ENCODE data around the gene IQCB1. TPM values are rescaled to one million over a fixed set of nuclear protein-coding genes. Genes with fewer than 3 reads are reported as not detected.

IQCB1 gene
- total RNA-seq, 2 experiments from 2014 or later, result 35.3 to 39.1 TPM

DNA sequence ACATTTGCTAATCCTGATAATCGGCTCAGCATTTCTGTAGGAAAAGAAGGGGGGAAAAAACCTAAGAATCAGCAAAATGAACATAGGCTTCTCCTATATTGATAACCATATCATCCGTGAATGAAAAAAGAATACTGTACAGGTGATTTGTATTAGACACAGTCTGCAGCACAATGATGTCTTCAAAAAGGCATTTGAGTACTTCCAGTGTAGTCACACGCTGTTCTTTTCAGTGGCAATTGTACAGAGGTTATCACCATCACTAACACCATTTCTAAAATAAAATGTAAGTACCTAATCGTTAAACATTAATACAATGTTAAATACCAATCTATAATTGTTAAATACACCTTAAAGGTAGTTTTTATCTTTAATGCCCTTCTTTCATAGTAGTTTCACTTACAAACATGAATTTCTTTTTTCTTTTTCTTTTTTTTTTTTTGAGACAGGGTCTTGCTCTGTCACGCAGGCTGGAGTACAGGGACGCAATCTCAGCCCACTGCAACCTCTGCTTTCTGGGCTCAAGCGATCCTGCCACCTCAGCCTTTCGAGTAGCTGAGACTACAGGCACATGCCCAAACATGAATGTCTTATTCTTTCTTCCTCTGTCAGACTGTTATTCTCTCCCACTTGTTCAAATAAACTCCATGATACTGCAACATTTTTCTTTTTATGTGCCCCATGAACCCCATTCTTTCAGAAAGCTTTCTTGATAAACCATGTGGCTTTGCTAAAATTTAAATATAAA, 103.7 kb downstream of the IQCB1 start:
- DNase-seq, result no peak
- H3K27ac Mint-ChIP-seq, result no peak overlapping the region
- ChIA-PET POLR2A (no interaction called here), CTCF (no interaction called here)
- no peaks in the 10 kb centered on the region for H3K27me3 Mint-ChIP-seq
- H3K36me3 Mint-ChIP-seq (ENCODE audit: low read depth), result peaks cover 25% of the 10 kb centered on the region
- H3K9me3 Mint-ChIP-seq, result no peaks in the 10 kb centered on the region
- H3K4me3 Mint-ChIP-seq, result no peak overlapping the region
- H3K4me1 Mint-ChIP-seq, result peaks cover 17% of the 10 kb centered on the region

DNA sequence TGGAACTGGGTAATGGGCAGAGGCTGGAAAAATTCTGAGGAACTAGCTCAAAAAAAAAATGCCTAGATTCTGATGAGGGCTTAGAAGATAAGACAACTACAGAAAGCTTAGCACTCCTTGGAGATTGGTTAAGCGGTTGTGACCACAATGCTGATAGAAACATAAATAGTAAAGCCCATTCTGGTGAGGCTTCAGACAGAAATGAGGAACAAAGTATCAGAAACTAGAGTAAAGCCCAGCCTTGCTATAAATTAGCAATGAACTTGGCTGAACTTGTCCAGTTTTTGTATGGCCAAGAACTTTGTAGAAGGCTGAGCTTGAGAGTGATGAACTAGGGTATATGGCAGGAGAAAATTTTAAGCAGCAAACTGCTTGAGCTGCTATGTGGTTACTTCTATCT, 110.7 kb downstream of the IQCB1 start:
- Mint-ChIP-seq H3K27me3 (no peaks in the 10 kb centered on the region), H3K4me1 (peaks cover 6% of the 10 kb centered on the region), H3K36me3 (ENCODE audit: low read depth) (peaks cover 63% of the 10 kb centered on the region), H3K4me3 (no peak overlapping the region), H3K27ac (no peak overlapping the region), H3K9me3 (no peaks in the 10 kb centered on the region)
- ChIA-PET CTCF (no interaction called here), POLR2A (interaction anchor here (0.7 kb wide), 1 partner anchor 25 kb away, joined by 5 read pairs; no protein-coding TSS in a partner anchor)
- no peak for DNase-seq

- POLR2A ChIA-PET, result no interaction called here
- Mint-ChIP-seq H3K4me3 (no peak overlapping the region), H3K9me3 (no peaks in the 10 kb centered on the region), H3K27me3 (no peaks in the 10 kb centered on the region), H3K27ac (no peak overlapping the region), H3K4me1 (peaks cover 9% of the 10 kb centered on the region), H3K36me3 (ENCODE audit: low read depth) (peaks cover 64% of the 10 kb centered on the region)
- DNase-seq, result no peak
- CTCF ChIA-PET, result no interaction called here
Observed at GRCh38 chr3:121723485-121723884, 111.4 kb downstream of the IQCB1 start.

DNA sequence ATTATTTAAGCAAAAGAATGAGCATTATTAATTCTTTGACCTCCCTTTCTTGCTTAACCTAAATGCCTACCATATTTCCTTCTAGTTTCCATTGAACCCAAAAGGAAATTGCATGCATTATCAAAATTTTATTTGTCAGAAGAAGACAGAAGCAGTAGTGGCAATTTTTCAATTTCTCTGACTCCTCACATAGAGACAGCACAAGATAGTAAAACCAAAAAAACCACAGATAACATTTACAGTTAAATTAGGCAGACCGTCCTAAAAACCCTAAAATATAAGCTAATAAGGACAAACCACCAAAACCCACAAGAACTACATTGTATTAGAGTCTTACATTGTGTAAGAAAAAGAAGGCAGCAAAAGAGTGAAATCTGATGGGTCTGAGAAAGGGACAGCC, 112.4 kb downstream of the IQCB1 start:
- no peak overlapping the region for H3K4me3 Mint-ChIP-seq
- peaks cover 20% of the 10 kb centered on the region for H3K4me1 Mint-ChIP-seq
- POLR2A ChIA-PET, result no interaction called here
- no peak for DNase-seq
- CTCF ChIA-PET, result no interaction called here
- no peaks in the 10 kb centered on the region for H3K27me3 Mint-ChIP-seq
- H3K36me3 Mint-ChIP-seq (ENCODE audit: low read depth), result peaks cover 73% of the 10 kb centered on the region
- H3K27ac Mint-ChIP-seq, result no peak overlapping the region
- H3K9me3 Mint-ChIP-seq, result no peaks in the 10 kb centered on the region

DNA sequence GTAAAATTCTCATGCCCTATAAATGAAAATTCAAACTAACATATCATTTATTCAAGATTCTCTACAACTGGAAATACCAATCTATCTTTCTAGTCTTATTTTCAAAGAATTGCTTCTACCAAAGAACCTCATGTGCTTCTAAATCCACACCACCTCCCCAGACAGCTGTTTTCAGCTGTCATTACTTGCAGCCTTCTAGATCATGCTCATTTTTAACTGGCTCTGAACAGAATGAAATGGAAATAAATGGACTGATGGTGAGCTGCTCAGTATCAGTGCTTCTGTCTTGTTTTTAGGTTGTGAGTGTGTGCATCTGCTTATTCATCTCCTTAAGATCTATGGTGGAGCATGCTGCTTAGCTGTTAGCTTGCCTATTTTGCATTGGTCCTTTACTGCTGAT, 114.7 kb downstream of the IQCB1 start:
- peaks cover 24% of the 10 kb centered on the region for H3K4me1 Mint-ChIP-seq
- no peaks in the 10 kb centered on the region for H3K27me3 Mint-ChIP-seq
- no peak overlapping the region for H3K4me3 Mint-ChIP-seq
- CTCF ChIA-PET, result interaction anchor here (1.0 kb wide), 1 partner anchor 148 kb away, joined by 4 read pairs; no protein-coding TSS in a partner anchor
- H3K27ac Mint-ChIP-seq, result no peak overlapping the region
- DNase-seq, result no peak
- H3K9me3 Mint-ChIP-seq, result no peaks in the 10 kb centered on the region
- peaks cover 77% of the 10 kb centered on the region for H3K36me3 Mint-ChIP-seq (ENCODE audit: low read depth)
- POLR2A ChIA-PET, result interaction anchor here (0.7 to 1.7 kb wide), 3 partner anchors 8 to 39 kb away, joined by 3 to 5 read pairs (median 3); no protein-coding TSS in a partner anchor

Other genes with a start within 250 kb of the IQCB1 start
- not detected for gene FBXO40, start 241.7 kb downstream of the IQCB1 start, total RNA-seq
- gene HCLS1, start 174.2 kb downstream of the IQCB1 start, total RNA-seq, result 100 to 1,000 TPM; 380 to 382 TPM
- 10 to 100 TPM; 33.6 to 37.8 TPM for gene GOLGB1, start 85.3 kb downstream of the IQCB1 start, total RNA-seq
- 10 to 100 TPM; 21.4 to 23.7 TPM for gene EAF2, start 149 bp upstream of the IQCB1 start, total RNA-seq
- 1 to 10 TPM; 2.5 to 4.4 TPM for gene SLC15A2, start 59.3 kb upstream of the IQCB1 start, total RNA-seq
- 1 to 10 TPM; 1.6 to 1.7 TPM for gene ILDR1, start 187.2 kb upstream of the IQCB1 start, total RNA-seq
- 10 to 100 TPM; 21.6 to 21.7 TPM for gene CD86, start 220.3 kb upstream of the IQCB1 start, total RNA-seq

Data from activated CD4-positive, alpha-beta memory T cell treated with anti-CD3 and anti-CD28 coated beads, Interleukin-2, amount 10 ng/mL, durations not matched to agents 7 days and 5 days (primary cell).